Measurements from ENCODE around the gene KIR3DL2.

DNA sequence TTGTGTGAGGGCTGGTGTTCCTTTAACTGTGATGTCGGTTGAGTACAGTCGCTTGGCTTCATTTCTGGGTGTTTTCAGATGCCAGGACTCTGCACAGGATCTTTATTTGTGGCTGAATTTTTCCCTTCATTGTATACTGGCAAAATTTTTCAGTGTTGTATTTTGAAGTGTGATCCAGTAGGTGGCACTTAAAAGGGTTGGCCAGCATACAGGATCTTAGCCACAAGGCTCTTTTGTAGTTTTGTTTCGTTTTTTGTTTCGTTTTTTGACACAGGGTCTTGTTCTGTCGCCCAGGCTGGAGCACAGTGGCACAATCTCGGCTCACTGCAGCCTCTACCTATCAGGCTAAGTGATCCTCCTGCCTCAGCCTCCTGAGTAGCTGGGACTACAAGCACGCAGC is 32.5 kb downstream of the KIR3DL2 start:
- TF ChIP-seq, protein P1, sequence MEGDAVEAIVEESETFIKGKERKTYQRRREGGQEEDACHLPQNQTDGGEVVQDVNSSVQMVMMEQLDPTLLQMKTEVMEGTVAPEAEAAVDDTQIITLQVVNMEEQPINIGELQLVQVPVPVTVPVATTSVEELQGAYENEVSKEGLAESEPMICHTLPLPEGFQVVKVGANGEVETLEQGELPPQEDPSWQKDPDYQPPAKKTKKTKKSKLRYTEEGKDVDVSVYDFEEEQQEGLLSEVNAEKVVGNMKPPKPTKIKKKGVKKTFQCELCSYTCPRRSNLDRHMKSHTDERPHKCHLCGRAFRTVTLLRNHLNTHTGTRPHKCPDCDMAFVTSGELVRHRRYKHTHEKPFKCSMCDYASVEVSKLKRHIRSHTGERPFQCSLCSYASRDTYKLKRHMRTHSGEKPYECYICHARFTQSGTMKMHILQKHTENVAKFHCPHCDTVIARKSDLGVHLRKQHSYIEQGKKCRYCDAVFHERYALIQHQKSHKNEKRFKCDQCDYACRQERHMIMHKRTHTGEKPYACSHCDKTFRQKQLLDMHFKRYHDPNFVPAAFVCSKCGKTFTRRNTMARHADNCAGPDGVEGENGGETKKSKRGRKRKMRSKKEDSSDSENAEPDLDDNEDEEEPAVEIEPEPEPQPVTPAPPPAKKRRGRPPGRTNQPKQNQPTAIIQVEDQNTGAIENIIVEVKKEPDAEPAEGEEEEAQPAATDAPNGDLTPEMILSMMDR (conservative IDR thresholded peaks at IDR 0.05; ENCODE audit: low read length): peak; percentile 50
- TF ChIP-seq EZH2phosphoT487 (IDR thresholded peaks at IDR 0.05; ENCODE audit: borderline replicate concordance): no peak
